Loucy (cell line): Measurements from ENCODE around the gene DHFR2.

ENCODE experiments used
- H2AFZ ChIP-seq: fragments of 200-600 bp; sonication (generic); 2 replicates; pipeline ENCODE4 v1.6.0; 2016; ENCODE audit warnings: antibody characterized with exemption, mild to moderate bottlenecking, low read length, moderate library complexity
- H3F3A ChIP-seq: fragments of 200-600 bp; 2 replicates; pipeline ENCODE4 v1.6.0; 2016; ENCODE audit warnings: antibody characterized with exemption, low read depth, mild to moderate bottlenecking
- H3K27me3 ChIP-seq: fragments of 200-600 bp; sonication (generic); 2 replicates; pipeline ENCODE4 v1.6.1; 2014; ENCODE audit warnings: low read length, mild to moderate bottlenecking; ENCODE audit not compliant: insufficient read depth, poor library complexity, severe bottlenecking
- H3K36me3 ChIP-seq: fragments of 200-600 bp; sonication (generic); 2 replicates; pipeline ENCODE4 v1.6.1; 2016; ENCODE audit warnings: low read length; ENCODE audit not compliant: insufficient read depth
- H3K4me1 ChIP-seq: fragments of 200-600 bp; sonication (generic); 2 replicates; pipeline ENCODE4 v1.5.1; 2014; ENCODE audit warnings: low read length, mild to moderate bottlenecking; ENCODE audit not compliant: insufficient read depth, poor library complexity, severe bottlenecking
- H3K4me2 ChIP-seq: fragments of 200-600 bp; sonication (generic); 2 replicates; pipeline ENCODE4 v1.6.0; 2014; ENCODE audit warnings: antibody characterized with exemption, low read length, low read depth, mild to moderate bottlenecking; ENCODE audit not compliant: poor library complexity, severe bottlenecking
- H3K4me3 ChIP-seq: fragments of 200-600 bp; sonication (generic); 2 replicates; pipeline ENCODE4 v1.5.1; 2014; ENCODE audit warnings: low read length, mild to moderate bottlenecking, mixed read lengths; ENCODE audit not compliant: poor library complexity, severe bottlenecking
- H3K79me2 ChIP-seq: fragments of 200-600 bp; sonication (generic); 2 replicates; pipeline ENCODE4 v1.6.1; 2014; ENCODE audit warnings: low read length; ENCODE audit not compliant: insufficient read depth
- H3K9ac ChIP-seq: fragments of 200-600 bp; sonication (generic); 2 replicates; pipeline ENCODE4 v1.6.0; 2014; ENCODE audit warnings: mild to moderate bottlenecking, low read depth, low read length, moderate library complexity; ENCODE audit not compliant: poor library complexity, severe bottlenecking
- H3K9me2 ChIP-seq: fragments of 200-600 bp; sonication (generic); replicated peaks from 2 replicates; pipeline ENCODE4 v1.6.1; 2016; ENCODE audit warnings: low read depth, low read length, mixed read lengths
- H3K9me3 ChIP-seq: fragments of 200-600 bp; sonication (generic); 2 replicates; pipeline ENCODE4 v1.6.1; 2014; ENCODE audit warnings: mild to moderate bottlenecking, antibody characterized with exemption, low read length, low read depth; ENCODE audit not compliant: insufficient read depth
- H4K20me1 ChIP-seq: fragments of 200-600 bp; sonication (generic); 2 replicates; pipeline ENCODE4 v1.6.0; 2014; ENCODE audit warnings: antibody characterized with exemption, low read length, mild to moderate bottlenecking; ENCODE audit not compliant: insufficient read depth, poor library complexity, severe bottlenecking
- EZH2phosphoT487 ChIP-seq: fragments of 200-600 bp; IDR thresholded peaks from 2 replicates; pipeline ENCODE4 v1.6.1; 2018; ENCODE audit warnings: antibody characterized with exemption, mild to moderate bottlenecking, moderate library complexity, borderline replicate concordance
- TF ChIP-seq, protein P1 (sequence below): fragments of 200-600 bp; sonication (generic); conservative IDR thresholded peaks from 2 replicates; pipeline ENCODE4 v1.5.1; 2014; ENCODE audit warnings: mild to moderate bottlenecking, antibody characterized with exemption, low read length

Gene DHFR2

DNA sequence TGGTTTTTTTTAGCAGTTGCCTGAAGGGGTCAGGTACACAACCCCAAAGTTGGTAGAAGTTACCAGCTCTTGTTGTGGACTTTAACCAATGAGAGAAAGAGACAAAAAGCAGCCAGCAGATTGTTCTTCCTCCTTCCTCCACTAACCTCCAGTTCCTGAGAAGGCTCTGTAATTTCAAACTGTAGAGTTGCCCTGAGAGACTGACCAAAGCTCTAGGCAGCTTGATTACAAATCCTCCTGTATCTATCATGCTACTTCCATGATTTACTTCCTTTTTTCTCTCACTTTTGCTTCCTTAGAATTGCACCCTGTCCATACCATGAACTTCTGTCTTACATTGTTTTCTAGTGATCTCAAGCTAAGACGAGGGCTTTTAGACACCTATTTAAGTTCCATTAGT, 29.4 kb upstream of the DHFR2 start:
- H3K4me1 ChIP-seq: no peaks in the 10 kb centered on the region
- H3K9ac ChIP-seq: no peak overlapping the region
- no peak overlapping the region for H3K4me3 ChIP-seq
- no peaks in the 10 kb centered on the region for H3K9me2 ChIP-seq
- H2AFZ ChIP-seq: no peak overlapping the region
- no peaks in the 10 kb centered on the region for H3F3A ChIP-seq
- no peaks in the 10 kb centered on the region for H4K20me1 ChIP-seq
- no peaks in the 10 kb centered on the region for H3K9me3 ChIP-seq
- TF ChIP-seq, protein P1, sequence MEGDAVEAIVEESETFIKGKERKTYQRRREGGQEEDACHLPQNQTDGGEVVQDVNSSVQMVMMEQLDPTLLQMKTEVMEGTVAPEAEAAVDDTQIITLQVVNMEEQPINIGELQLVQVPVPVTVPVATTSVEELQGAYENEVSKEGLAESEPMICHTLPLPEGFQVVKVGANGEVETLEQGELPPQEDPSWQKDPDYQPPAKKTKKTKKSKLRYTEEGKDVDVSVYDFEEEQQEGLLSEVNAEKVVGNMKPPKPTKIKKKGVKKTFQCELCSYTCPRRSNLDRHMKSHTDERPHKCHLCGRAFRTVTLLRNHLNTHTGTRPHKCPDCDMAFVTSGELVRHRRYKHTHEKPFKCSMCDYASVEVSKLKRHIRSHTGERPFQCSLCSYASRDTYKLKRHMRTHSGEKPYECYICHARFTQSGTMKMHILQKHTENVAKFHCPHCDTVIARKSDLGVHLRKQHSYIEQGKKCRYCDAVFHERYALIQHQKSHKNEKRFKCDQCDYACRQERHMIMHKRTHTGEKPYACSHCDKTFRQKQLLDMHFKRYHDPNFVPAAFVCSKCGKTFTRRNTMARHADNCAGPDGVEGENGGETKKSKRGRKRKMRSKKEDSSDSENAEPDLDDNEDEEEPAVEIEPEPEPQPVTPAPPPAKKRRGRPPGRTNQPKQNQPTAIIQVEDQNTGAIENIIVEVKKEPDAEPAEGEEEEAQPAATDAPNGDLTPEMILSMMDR: no peak
- no peak for TF ChIP-seq EZH2phosphoT487
- no peaks in the 10 kb centered on the region for H3K79me2 ChIP-seq
- peaks cover 26% of the 10 kb centered on the region; the same call in 1 of the 2 replicates for H3K36me3 ChIP-seq
- H3K4me2 ChIP-seq: no peak overlapping the region
- H3K27me3 ChIP-seq: no peaks in the 10 kb centered on the region

DNA sequence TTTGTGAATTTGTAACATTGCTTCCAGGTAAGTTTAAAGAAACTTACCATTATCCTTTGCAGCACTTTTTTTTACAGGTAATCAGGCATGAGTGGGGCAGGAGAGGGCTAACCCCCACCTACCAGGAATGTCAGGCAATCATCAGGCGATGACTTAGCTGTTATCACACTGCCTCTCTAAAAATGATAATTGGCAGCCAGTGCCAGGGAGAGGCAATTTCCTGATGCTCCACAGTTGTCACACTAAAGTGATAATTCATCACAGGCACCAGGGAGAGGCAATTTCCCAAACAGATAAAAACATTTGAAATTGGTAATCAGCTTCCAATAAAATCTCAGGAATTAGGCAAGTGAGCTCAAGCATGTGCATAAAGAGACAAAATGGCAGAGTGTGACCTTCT, 26.4 kb upstream of the DHFR2 start:
- no peaks in the 10 kb centered on the region for H4K20me1 ChIP-seq

DNA sequence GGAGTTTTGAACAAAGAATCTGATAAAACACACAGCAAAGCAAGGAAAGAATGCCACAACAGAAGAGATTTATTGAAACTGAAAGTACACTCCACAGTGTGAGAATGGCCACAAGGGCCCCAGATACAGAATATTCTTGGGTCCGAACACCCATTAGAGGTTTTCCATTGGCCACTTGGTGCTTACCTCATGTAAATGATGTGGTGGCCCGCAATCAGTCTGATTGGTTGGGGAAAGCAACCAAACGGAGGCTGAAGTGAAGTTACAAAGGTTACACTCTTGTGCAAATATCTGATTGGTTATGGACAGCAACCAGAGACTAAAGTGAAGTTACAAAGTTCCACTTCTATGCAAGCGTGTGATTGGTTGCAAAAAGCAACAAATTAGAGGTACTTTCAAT, 20.5 kb upstream of the DHFR2 start:
- H3K4me3 ChIP-seq: no peak overlapping the region
- H3K9me2 ChIP-seq: no peaks in the 10 kb centered on the region
- no peak overlapping the region for H2AFZ ChIP-seq
- no peaks in the 10 kb centered on the region for H3K4me1 ChIP-seq
- H3K36me3 ChIP-seq: peaks cover 8% of the 10 kb centered on the region; the same call in 1 of the 2 replicates
- no peak overlapping the region for H3K4me2 ChIP-seq
- H3K9me3 ChIP-seq: no peaks in the 10 kb centered on the region
- TF ChIP-seq, protein P1: no peak
- no peak for TF ChIP-seq EZH2phosphoT487
- no peak overlapping the region for H3K9ac ChIP-seq
- no peaks in the 10 kb centered on the region for H3K79me2 ChIP-seq
- no peaks in the 10 kb centered on the region for H3K27me3 ChIP-seq
- no peaks in the 10 kb centered on the region for H4K20me1 ChIP-seq
- no peaks in the 10 kb centered on the region for H3F3A ChIP-seq

More for the DNA sequence above, 26.4 kb upstream of the DHFR2 start:
- no peak overlapping the region for H3K9ac ChIP-seq
- H3K27me3 ChIP-seq: no peaks in the 10 kb centered on the region
- no peaks in the 10 kb centered on the region for H3K79me2 ChIP-seq
- H3K36me3 ChIP-seq: peaks cover 18% of the 10 kb centered on the region; the same call in 1 of the 2 replicates
- no peaks in the 10 kb centered on the region for H3K9me3 ChIP-seq
- H3K4me2 ChIP-seq: no peak overlapping the region
- H3K9me2 ChIP-seq: no peaks in the 10 kb centered on the region
- H2AFZ ChIP-seq: no peak overlapping the region
- TF ChIP-seq, protein P1: no peak
- no peak for TF ChIP-seq EZH2phosphoT487
- H3K4me1 ChIP-seq: no peaks in the 10 kb centered on the region
- H3K4me3 ChIP-seq: no peak overlapping the region
- H3F3A ChIP-seq: no peaks in the 10 kb centered on the region
